ENCODE measurements around the gene CCM2L.

Gene CCM2L

GRCh38 chr20:31967830-31968249 lies 42.4 kb upstream of the CCM2L start, which contains the start of gene XKR7:
XKR7 (plus strand) TSS chr20:31968151; CDS start chr20:31968176, 25 bp downstream.
- no peaks in the 10 kb centered on the region for H3K36me3 ChIP-seq (ENCODE audit: control insufficient read depth in 1 of 2, insufficient read depth in 2 of 2, low read depth in 1 of 2, low read length in 2 of 2)
- peaks cover 84 to 89% of the 10 kb centered on the region in 2 experiments for H3K27me3 ChIP-seq (ENCODE audit: control insufficient read depth in 1 of 2, insufficient read depth in 1 of 2, low read length in 2 of 2)
- no peak within 1 kb of the TSS for H3K4ac ChIP-seq (ENCODE audit: low read depth in 1 of 2, low read length in 2 of 2)
- no peak within 1 kb of the TSS for H3K27ac ChIP-seq (ENCODE audit: low read length, poor library complexity, severe bottlenecking)
- WGBS = 1% methylated on average over 27 of the region's 38 CpGs
- H3K23ac ChIP-seq (ENCODE audit: low read length in 2 of 2) = no peak within 1 kb of the TSS
- no peak within 1 kb of the TSS for H4K8ac ChIP-seq (ENCODE audit: low read length)
- no peaks in the 10 kb centered on the region for H3K79me1 ChIP-seq (replicated peaks; ENCODE audit: low read length, poor library complexity, severe bottlenecking)
- H2BK12ac ChIP-seq (ENCODE audit: low read length in 2 of 2) = no peak within 1 kb of the TSS
- peak within 1 kb of the TSS in 1 of 2 experiments; percentile 44 for H3K4me3 ChIP-seq (ENCODE audit: insufficient read depth in 1 of 2, low read depth in 1 of 2, low read length in 2 of 2)
- no peak within 1 kb of the TSS for H2BK120ac ChIP-seq (ENCODE audit: low read depth, low read length)
- peaks cover 14% of the 10 kb centered on the region for H3K4me1 ChIP-seq (ENCODE audit: control insufficient read depth, insufficient read depth, low read depth, low read length)
- no peak for DNase-seq
- H4K91ac ChIP-seq (ENCODE audit: low read length) = no peak within 1 kb of the TSS
- no peaks in the 10 kb centered on the region for H3K9me3 ChIP-seq (ENCODE audit: control insufficient read depth, low read length)
- no peak within 1 kb of the TSS for H2AK5ac ChIP-seq (ENCODE audit: low read length, severe bottlenecking)
- H3K9ac ChIP-seq (ENCODE audit: low read length) = no peak within 1 kb of the TSS
- H2BK15ac ChIP-seq (ENCODE audit: low read depth, poor library complexity, severe bottlenecking) = no peak within 1 kb of the TSS
- H3K18ac ChIP-seq (ENCODE audit: low read depth in 1 of 2, low read length in 2 of 2) = no peak within 1 kb of the TSS
- H2AFZ ChIP-seq (ENCODE audit: low read depth, low read length) = no peak within 1 kb of the TSS
- peak within 1 kb of the TSS; percentile 66 for H3K4me2 ChIP-seq (ENCODE audit: low read length, poor library complexity, severe bottlenecking)
- no peak within 1 kb of the TSS for H3K14ac ChIP-seq (ENCODE audit: low read length in 2 of 2)
- H2BK5ac ChIP-seq (ENCODE audit: low read depth, low read length, poor library complexity, severe bottlenecking) = no peak within 1 kb of the TSS

GRCh38 chr20:31968291-31969126 lies 41.7 kb upstream of the CCM2L start:
- no peak overlapping the region for H2BK120ac ChIP-seq (ENCODE audit: low read depth, low read length)

GRCh38 chr20:31969991-31970390 lies 40.2 kb upstream of the CCM2L start:
- no peak overlapping the region for H3K9ac ChIP-seq (ENCODE audit: low read length)
- no peak overlapping the region for H2BK15ac ChIP-seq (ENCODE audit: low read depth, poor library complexity, severe bottlenecking)
- no peak overlapping the region for H2BK120ac ChIP-seq (ENCODE audit: low read depth, low read length)
- H3K18ac ChIP-seq (ENCODE audit: low read depth in 1 of 2, low read length in 2 of 2) = no peak overlapping the region
- H3K4me2 ChIP-seq (ENCODE audit: low read length, poor library complexity, severe bottlenecking) = no peak overlapping the region
- H3K27me3 ChIP-seq (ENCODE audit: control insufficient read depth in 1 of 2, insufficient read depth in 1 of 2, low read length in 2 of 2) = peaks cover 81 to 87% of the 10 kb centered on the region in 2 experiments
- no peaks in the 10 kb centered on the region for H3K79me1 ChIP-seq (replicated peaks; ENCODE audit: low read length, poor library complexity, severe bottlenecking)
- no peak overlapping the region for H3K14ac ChIP-seq (ENCODE audit: low read length in 2 of 2)
- H3K9me3 ChIP-seq (ENCODE audit: control insufficient read depth, low read length) = no peaks in the 10 kb centered on the region
- no peak overlapping the region for H2BK12ac ChIP-seq (ENCODE audit: low read length in 2 of 2)
- no peak overlapping the region for H2AFZ ChIP-seq (ENCODE audit: low read depth, low read length)
- H3K27ac ChIP-seq (ENCODE audit: low read length, poor library complexity, severe bottlenecking) = no peak overlapping the region
- H3K4ac ChIP-seq (ENCODE audit: low read depth in 1 of 2, low read length in 2 of 2) = no peak overlapping the region
- no peak for DNase-seq
- WGBS = 80% methylated on average over 3 of the region's 5 CpGs
- no peak overlapping the region for H4K8ac ChIP-seq (ENCODE audit: low read length)
- H3K4me1 ChIP-seq (ENCODE audit: control insufficient read depth, insufficient read depth, low read depth, low read length) = peaks cover 20% of the 10 kb centered on the region
- no peak overlapping the region for H3K23ac ChIP-seq (ENCODE audit: low read length in 2 of 2)
- no peak overlapping the region for H3K4me3 ChIP-seq (ENCODE audit: insufficient read depth in 1 of 2, low read depth in 1 of 2, low read length in 2 of 2)
- H2AK5ac ChIP-seq (ENCODE audit: low read length, severe bottlenecking) = no peak overlapping the region
- H2BK5ac ChIP-seq (ENCODE audit: low read depth, low read length, poor library complexity, severe bottlenecking) = no peak overlapping the region
- no peak overlapping the region for H4K91ac ChIP-seq (ENCODE audit: low read length)
- H3K36me3 ChIP-seq (ENCODE audit: control insufficient read depth in 1 of 2, insufficient read depth in 2 of 2, low read depth in 1 of 2, low read length in 2 of 2) = no peaks in the 10 kb centered on the region

More at GRCh38 chr20:31968291-31969126, 41.7 kb upstream of the CCM2L start:
- Histone ChIP-seq H2BK15ac (ENCODE audit: low read depth, poor library complexity, severe bottlenecking) (no peak overlapping the region), H3K4me1 (ENCODE audit: control insufficient read depth, insufficient read depth, low read depth, low read length) (peaks cover 18% of the 10 kb centered on the region), H3K9me3 (ENCODE audit: control insufficient read depth, low read length) (no peaks in the 10 kb centered on the region), H2AK5ac (ENCODE audit: low read length, severe bottlenecking) (no peak overlapping the region), H3K27me3 (ENCODE audit: control insufficient read depth in 1 of 2, insufficient read depth in 1 of 2, low read length in 2 of 2) (peaks cover 83 to 90% of the 10 kb centered on the region in 2 experiments), H4K91ac (ENCODE audit: low read length) (no peak overlapping the region), H3K4ac (ENCODE audit: low read depth in 1 of 2, low read length in 2 of 2) (no peak overlapping the region), H2AFZ (ENCODE audit: low read depth, low read length) (no peak overlapping the region), H3K36me3 (ENCODE audit: control insufficient read depth in 1 of 2, insufficient read depth in 2 of 2, low read depth in 1 of 2, low read length in 2 of 2) (no peaks in the 10 kb centered on the region), H3K27ac (ENCODE audit: low read length, poor library complexity, severe bottlenecking) (no peak overlapping the region), H3K4me3 (ENCODE audit: insufficient read depth in 1 of 2, low read depth in 1 of 2, low read length in 2 of 2) (peak overlapping the region in 1 of 2 experiments; percentile 1), H4K8ac (ENCODE audit: low read length) (no peak overlapping the region), H2BK12ac (ENCODE audit: low read length in 2 of 2) (no peak overlapping the region), H2BK5ac (ENCODE audit: low read depth, low read length, poor library complexity, severe bottlenecking) (no peak overlapping the region), H3K79me1 (replicated peaks; ENCODE audit: low read length, poor library complexity, severe bottlenecking) (no peaks in the 10 kb centered on the region), H3K23ac (ENCODE audit: low read length in 2 of 2) (no peak overlapping the region), H3K4me2 (ENCODE audit: low read length, poor library complexity, severe bottlenecking) (peak overlapping the region; percentile 66), H3K18ac (ENCODE audit: low read depth in 1 of 2, low read length in 2 of 2) (no peak overlapping the region), H3K9ac (ENCODE audit: low read length) (no peak overlapping the region), H3K14ac (ENCODE audit: low read length in 2 of 2) (no peak overlapping the region)
- WGBS = 6% methylated on average over 35 of the region's 57 CpGs
- DNase-seq = peak; percentile 76

- H4K91ac ChIP-seq (ENCODE audit: low read length) = no peak overlapping the region
- no peak overlapping the region for H3K4me3 ChIP-seq (ENCODE audit: insufficient read depth in 1 of 2, low read depth in 1 of 2, low read length in 2 of 2)
- no peak overlapping the region for H2AK5ac ChIP-seq (ENCODE audit: low read length, severe bottlenecking)
- no peaks in the 10 kb centered on the region for H3K9me3 ChIP-seq (ENCODE audit: control insufficient read depth, low read length)
- H3K14ac ChIP-seq (ENCODE audit: low read length in 2 of 2) = no peak overlapping the region
- no peak overlapping the region for H2BK12ac ChIP-seq (ENCODE audit: low read length in 2 of 2)
- DNase-seq = no peak
- H4K8ac ChIP-seq (ENCODE audit: low read length) = no peak overlapping the region
- peak overlapping the region; percentile 0 for H3K4me2 ChIP-seq (ENCODE audit: low read length, poor library complexity, severe bottlenecking)
- H3K4ac ChIP-seq (ENCODE audit: low read depth in 1 of 2, low read length in 2 of 2) = no peak overlapping the region
- peaks cover 76 to 83% of the 10 kb centered on the region in 2 experiments for H3K27me3 ChIP-seq (ENCODE audit: control insufficient read depth in 1 of 2, insufficient read depth in 1 of 2, low read length in 2 of 2)
- H3K79me1 ChIP-seq (replicated peaks; ENCODE audit: low read length, poor library complexity, severe bottlenecking) = no peaks in the 10 kb centered on the region
- no peak overlapping the region for H3K23ac ChIP-seq (ENCODE audit: low read length in 2 of 2)
- H2BK5ac ChIP-seq (ENCODE audit: low read depth, low read length, poor library complexity, severe bottlenecking) = no peak overlapping the region
- H2AFZ ChIP-seq (ENCODE audit: low read depth, low read length) = no peak overlapping the region
- no peaks in the 10 kb centered on the region for H3K36me3 ChIP-seq (ENCODE audit: control insufficient read depth in 1 of 2, insufficient read depth in 2 of 2, low read depth in 1 of 2, low read length in 2 of 2)
- H3K27ac ChIP-seq (ENCODE audit: low read length, poor library complexity, severe bottlenecking) = peak overlapping the region; percentile 2
- H3K18ac ChIP-seq (ENCODE audit: low read depth in 1 of 2, low read length in 2 of 2) = no peak overlapping the region
- H2BK15ac ChIP-seq (ENCODE audit: low read depth, poor library complexity, severe bottlenecking) = no peak overlapping the region
- WGBS = 24% methylated on average over 4 of the region's 4 CpGs
- no peak overlapping the region for H2BK120ac ChIP-seq (ENCODE audit: low read depth, low read length)
- no peak overlapping the region for H3K9ac ChIP-seq (ENCODE audit: low read length)
- H3K4me1 ChIP-seq (ENCODE audit: control insufficient read depth, insufficient read depth, low read depth, low read length) = peaks cover 22% of the 10 kb centered on the region
Measured at GRCh38 chr20:31972471-31973021, 37.7 kb upstream of the CCM2L start.
